H1 (cell line): Measurements from ENCODE around the gene MRPL39. TPM values are rescaled to one million over a fixed set of nuclear protein-coding genes. Genes with fewer than 3 reads are reported as not detected.

ENCODE experiments used
- ASH2L ChIP-seq: fragments of 200-600, 300-600 bp; sonication (generic); IDR thresholded peaks from one replicate; pipeline ENCODE4 v1.7.1; 2017; ENCODE audit warnings: low read length
- ATF3 ChIP-seq: IDR thresholded peaks from 2 replicates; pipeline ENCODE4 v1.6.1; 2011; ENCODE audit warnings: low read depth, mild to moderate bottlenecking, low read length; ENCODE audit not compliant: insufficient read depth
- FOSL1 ChIP-seq: IDR thresholded peaks from 2 replicates; pipeline ENCODE4 v1.6.1; 2011; ENCODE audit warnings: mild to moderate bottlenecking, low read depth, low read length, moderate library complexity; ENCODE audit not compliant: insufficient read depth
- GABPA ChIP-seq: IDR thresholded peaks from 2 replicates; pipeline ENCODE4 v1.6.1; 2011; ENCODE audit warnings: mild to moderate bottlenecking, low read length, moderate library complexity, borderline replicate concordance; ENCODE audit not compliant: insufficient read depth
- KDM1A ChIP-seq: fragments of 200-600, 300-600 bp; sonication (generic); IDR thresholded peaks from 2 replicates; pipeline ENCODE4 v1.7.1; 2016; ENCODE audit warnings: mild to moderate bottlenecking, low read length, borderline replicate concordance
- POU5F1 ChIP-seq: IDR thresholded peaks from 2 replicates; pipeline ENCODE4 v1.6.1; 2011; ENCODE audit warnings: low read depth, mild to moderate bottlenecking, low read length, moderate library complexity
- SIRT6 ChIP-seq: IDR thresholded peaks from one replicate; pipeline ENCODE4 v1.7.1; 2012; ENCODE audit warnings: low read length, inconsistent platforms
- TAF7 ChIP-seq: optimal IDR thresholded peaks from 2 replicates; pipeline ENCODE3; 2011; ENCODE audit warnings: low read depth, mild to moderate bottlenecking, inconsistent platforms, low read length, moderate library complexity, borderline replicate concordance
- polyA plus RNA-seq, 7 experiments: library from polyadenylated mRNA; depleted of rRNA in 3 of 7; stranded (reverse) in 5 of 7; unstranded in 2 of 7; fragments of >200 nt in 5 of 7; fragments of 200-250 nt in 2 of 7; gene quantifications; 1 replicate in 5 of 7; 2 replicates in 1 of 7; 4 replicates in 1 of 7; pipeline versions ENCODE4 v1.2.1 to v1.2.3, GENCODE V29; 2011 to 2013; ENCODE audit warnings: missing spikeins in 2 of 7, mixed read lengths in 2 of 7
- total RNA-seq: library from RNA; stranded (reverse); fragmentation: NEBNext Ultra II Directional; extraction: Animal tissue kit (Norgen Biotek cat#: 25700); gene quantifications from 2 replicates; pipeline ENCODE4 v1.2.1, GENCODE V29; 2021

MRPL39 gene
- total and polyA plus RNA-seq, 2 of the 8 experiments (the other 6 are each of a cell fraction or from before 2014, with no cell fraction given) = 20.3 to 43.2 TPM

- TF ChIP-seq FOSL1 = no peak
- TF ChIP-seq GABPA = no peak
- TF ChIP-seq TAF7 = no peak
- no peak for TF ChIP-seq SIRT6
- TF ChIP-seq KDM1A = no peak
- TF ChIP-seq ATF3 = no peak
- TF ChIP-seq ASH2L = no peak
- TF ChIP-seq POU5F1 = no peak
Measured at GRCh38 chr21:25582888-25583287, 24.4 kb downstream of the MRPL39 start (continued).
